ENCODE results near the gene LSM4. TPM values are rescaled to one million over a fixed set of nuclear protein-coding genes. Genes with fewer than 3 reads are reported as not detected.

Gene LSM4
- total and polyA plus RNA-seq, 10 of the 15 experiments (the other 5 are each of a cell fraction or from before 2014, with no cell fraction given) = 12.6 to 652 (median 217) TPM

DNA sequence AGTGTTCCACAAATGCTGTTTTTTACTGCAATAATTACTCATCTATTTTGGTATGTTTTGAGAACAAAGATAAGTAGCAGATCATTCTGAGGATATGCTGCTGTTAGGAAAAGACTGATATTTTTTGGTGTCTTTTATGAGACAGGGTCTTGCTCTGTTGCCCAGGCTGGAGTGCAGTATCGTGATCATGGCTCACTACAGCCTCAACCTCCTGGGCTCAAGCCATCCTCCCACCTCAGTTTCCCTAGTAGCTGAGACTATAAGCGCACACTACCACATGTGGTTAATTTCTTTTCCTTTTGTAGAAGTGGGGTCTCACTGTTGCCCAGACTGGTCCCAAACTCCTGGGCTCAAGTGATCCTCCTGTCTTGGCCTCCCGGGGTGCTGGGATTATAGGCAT is 9.5 kb downstream of the LSM4 start (continued):
- TF ChIP-seq, protein P1, sequence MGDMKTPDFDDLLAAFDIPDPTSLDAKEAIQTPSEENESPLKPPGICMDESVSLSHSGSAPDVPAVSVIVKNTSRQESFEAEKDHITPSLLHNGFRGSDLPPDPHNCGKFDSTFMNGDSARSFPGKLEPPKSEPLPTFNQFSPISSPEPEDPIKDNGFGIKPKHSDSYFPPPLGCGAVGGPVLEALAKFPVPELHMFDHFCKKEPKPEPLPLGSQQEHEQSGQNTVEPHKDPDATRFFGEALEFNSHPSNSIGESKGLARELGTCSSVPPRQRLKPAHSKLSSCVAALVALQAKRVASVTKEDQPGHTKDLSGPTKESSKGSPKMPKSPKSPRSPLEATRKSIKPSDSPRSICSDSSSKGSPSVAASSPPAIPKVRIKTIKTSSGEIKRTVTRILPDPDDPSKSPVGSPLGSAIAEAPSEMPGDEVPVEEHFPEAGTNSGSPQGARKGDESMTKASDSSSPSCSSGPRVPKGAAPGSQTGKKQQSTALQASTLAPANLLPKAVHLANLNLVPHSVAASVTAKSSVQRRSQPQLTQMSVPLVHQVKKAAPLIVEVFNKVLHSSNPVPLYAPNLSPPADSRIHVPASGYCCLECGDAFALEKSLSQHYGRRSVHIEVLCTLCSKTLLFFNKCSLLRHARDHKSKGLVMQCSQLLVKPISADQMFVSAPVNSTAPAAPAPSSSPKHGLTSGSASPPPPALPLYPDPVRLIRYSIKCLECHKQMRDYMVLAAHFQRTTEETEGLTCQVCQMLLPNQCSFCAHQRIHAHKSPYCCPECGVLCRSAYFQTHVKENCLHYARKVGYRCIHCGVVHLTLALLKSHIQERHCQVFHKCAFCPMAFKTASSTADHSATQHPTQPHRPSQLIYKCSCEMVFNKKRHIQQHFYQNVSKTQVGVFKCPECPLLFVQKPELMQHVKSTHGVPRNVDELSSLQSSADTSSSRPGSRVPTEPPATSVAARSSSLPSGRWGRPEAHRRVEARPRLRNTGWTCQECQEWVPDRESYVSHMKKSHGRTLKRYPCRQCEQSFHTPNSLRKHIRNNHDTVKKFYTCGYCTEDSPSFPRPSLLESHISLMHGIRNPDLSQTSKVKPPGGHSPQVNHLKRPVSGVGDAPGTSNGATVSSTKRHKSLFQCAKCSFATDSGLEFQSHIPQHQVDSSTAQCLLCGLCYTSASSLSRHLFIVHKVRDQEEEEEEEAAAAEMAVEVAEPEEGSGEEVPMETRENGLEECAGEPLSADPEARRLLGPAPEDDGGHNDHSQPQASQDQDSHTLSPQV (IDR thresholded peaks at IDR 0.05) = no peak
- TF ChIP-seq, protein P2, sequence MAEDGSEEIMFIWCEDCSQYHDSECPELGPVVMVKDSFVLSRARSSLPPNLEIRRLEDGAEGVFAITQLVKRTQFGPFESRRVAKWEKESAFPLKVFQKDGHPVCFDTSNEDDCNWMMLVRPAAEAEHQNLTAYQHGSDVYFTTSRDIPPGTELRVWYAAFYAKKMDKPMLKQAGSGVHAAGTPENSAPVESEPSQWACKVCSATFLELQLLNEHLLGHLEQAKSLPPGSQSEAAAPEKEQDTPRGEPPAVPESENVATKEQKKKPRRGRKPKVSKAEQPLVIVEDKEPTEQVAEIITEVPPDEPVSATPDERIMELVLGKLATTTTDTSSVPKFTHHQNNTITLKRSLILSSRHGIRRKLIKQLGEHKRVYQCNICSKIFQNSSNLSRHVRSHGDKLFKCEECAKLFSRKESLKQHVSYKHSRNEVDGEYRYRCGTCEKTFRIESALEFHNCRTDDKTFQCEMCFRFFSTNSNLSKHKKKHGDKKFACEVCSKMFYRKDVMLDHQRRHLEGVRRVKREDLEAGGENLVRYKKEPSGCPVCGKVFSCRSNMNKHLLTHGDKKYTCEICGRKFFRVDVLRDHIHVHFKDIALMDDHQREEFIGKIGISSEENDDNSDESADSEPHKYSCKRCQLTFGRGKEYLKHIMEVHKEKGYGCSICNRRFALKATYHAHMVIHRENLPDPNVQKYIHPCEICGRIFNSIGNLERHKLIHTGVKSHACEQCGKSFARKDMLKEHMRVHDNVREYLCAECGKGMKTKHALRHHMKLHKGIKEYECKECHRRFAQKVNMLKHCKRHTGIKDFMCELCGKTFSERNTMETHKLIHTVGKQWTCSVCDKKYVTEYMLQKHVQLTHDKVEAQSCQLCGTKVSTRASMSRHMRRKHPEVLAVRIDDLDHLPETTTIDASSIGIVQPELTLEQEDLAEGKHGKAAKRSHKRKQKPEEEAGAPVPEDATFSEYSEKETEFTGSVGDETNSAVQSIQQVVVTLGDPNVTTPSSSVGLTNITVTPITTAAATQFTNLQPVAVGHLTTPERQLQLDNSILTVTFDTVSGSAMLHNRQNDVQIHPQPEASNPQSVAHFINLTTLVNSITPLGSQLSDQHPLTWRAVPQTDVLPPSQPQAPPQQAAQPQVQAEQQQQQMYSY (CRISPR knock-in tag; IDR thresholded peaks at IDR 0.05) = no peak
- TF ChIP-seq, protein P3, sequence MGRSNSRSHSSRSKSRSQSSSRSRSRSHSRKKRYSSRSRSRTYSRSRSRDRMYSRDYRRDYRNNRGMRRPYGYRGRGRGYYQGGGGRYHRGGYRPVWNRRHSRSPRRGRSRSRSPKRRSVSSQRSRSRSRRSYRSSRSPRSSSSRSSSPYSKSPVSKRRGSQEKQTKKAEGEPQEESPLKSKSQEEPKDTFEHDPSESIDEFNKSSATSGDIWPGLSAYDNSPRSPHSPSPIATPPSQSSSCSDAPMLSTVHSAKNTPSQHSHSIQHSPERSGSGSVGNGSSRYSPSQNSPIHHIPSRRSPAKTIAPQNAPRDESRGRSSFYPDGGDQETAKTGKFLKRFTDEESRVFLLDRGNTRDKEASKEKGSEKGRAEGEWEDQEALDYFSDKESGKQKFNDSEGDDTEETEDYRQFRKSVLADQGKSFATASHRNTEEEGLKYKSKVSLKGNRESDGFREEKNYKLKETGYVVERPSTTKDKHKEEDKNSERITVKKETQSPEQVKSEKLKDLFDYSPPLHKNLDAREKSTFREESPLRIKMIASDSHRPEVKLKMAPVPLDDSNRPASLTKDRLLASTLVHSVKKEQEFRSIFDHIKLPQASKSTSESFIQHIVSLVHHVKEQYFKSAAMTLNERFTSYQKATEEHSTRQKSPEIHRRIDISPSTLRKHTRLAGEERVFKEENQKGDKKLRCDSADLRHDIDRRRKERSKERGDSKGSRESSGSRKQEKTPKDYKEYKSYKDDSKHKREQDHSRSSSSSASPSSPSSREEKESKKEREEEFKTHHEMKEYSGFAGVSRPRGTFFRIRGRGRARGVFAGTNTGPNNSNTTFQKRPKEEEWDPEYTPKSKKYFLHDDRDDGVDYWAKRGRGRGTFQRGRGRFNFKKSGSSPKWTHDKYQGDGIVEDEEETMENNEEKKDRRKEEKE (IDR thresholded peaks at IDR 0.05) = no peak
- TF ChIP-seq, protein P4, sequence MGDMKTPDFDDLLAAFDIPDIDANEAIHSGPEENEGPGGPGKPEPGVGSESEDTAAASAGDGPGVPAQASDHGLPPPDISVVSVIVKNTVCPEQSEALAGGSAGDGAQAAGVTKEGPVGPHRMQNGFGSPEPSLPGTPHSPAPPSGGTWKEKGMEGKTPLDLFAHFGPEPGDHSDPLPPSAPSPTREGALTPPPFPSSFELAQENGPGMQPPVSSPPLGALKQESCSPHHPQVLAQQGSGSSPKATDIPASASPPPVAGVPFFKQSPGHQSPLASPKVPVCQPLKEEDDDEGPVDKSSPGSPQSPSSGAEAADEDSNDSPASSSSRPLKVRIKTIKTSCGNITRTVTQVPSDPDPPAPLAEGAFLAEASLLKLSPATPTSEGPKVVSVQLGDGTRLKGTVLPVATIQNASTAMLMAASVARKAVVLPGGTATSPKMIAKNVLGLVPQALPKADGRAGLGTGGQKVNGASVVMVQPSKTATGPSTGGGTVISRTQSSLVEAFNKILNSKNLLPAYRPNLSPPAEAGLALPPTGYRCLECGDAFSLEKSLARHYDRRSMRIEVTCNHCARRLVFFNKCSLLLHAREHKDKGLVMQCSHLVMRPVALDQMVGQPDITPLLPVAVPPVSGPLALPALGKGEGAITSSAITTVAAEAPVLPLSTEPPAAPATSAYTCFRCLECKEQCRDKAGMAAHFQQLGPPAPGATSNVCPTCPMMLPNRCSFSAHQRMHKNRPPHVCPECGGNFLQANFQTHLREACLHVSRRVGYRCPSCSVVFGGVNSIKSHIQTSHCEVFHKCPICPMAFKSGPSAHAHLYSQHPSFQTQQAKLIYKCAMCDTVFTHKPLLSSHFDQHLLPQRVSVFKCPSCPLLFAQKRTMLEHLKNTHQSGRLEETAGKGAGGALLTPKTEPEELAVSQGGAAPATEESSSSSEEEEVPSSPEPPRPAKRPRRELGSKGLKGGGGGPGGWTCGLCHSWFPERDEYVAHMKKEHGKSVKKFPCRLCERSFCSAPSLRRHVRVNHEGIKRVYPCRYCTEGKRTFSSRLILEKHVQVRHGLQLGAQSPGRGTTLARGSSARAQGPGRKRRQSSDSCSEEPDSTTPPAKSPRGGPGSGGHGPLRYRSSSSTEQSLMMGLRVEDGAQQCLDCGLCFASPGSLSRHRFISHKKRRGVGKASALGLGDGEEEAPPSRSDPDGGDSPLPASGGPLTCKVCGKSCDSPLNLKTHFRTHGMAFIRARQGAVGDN (IDR thresholded peaks at IDR 0.05) = no peak
- TF ChIP-seq TCF3 (IDR thresholded peaks at IDR 0.05; ENCODE audit: borderline replicate concordance, insufficient read depth, low read depth, low read length) (no peak), CBFB (IDR thresholded peaks at IDR 0.05; ENCODE audit: low read depth) (no peak), RBBP5 (conservative IDR thresholded peaks at IDR 0.05) (no peak), BCL11A (IDR thresholded peaks at IDR 0.05; ENCODE audit: low read depth, low read length) (no peak), STAT3 (IDR thresholded peaks at IDR 0.05; ENCODE audit: low read depth, low read length) (no peak)
